ENCODE results near the gene KCNN3. TPM values are rescaled to one million over a fixed set of nuclear protein-coding genes. Genes with fewer than 3 reads are reported as not detected.

Gene KCNN3
- total RNA-seq, 2 experiments from 2014 or later = 0.11 TPM; not detected in 1

GRCh38 chr1:154856049-154856448 is 14.0 kb downstream of the KCNN3 start:
- Mint-ChIP-seq H3K27ac (no peak overlapping the region), H3K27me3 (peaks cover 3% of the 10 kb centered on the region), H3K36me3 (ENCODE audit: low read depth) (no peaks in the 10 kb centered on the region), H3K4me3 (no peak overlapping the region), H3K4me1 (ENCODE audit: low read depth) (peaks cover 25% of the 10 kb centered on the region), H3K9me3 (no peaks in the 10 kb centered on the region)
- ATAC-seq (no peak), DNase-seq (no peak)
- TF ChIP-seq CTCF (IDR thresholded peaks at IDR 0.05) = no peak
- intact Hi-C loops (cut with micrococcal nuclease) = no loop called here
- CTCF ChIA-PET = interaction anchor here (0.9 to 1.4 kb wide), 3 partner anchors 20 to 88 kb away, joined by 3 read pairs; no protein-coding TSS in a partner anchor
- POLR2A ChIA-PET = interaction anchor here (1.3 kb wide), 1 partner anchor 60 kb away, joined by 3 read pairs; no protein-coding TSS in a partner anchor

- H3K9me3 Mint-ChIP-seq = no peaks in the 10 kb centered on the region
- no peak for TF ChIP-seq CTCF (IDR thresholded peaks at IDR 0.05)
- peaks cover 26% of the 10 kb centered on the region for H3K4me1 Mint-ChIP-seq (ENCODE audit: low read depth)
- intact Hi-C loops (cut with micrococcal nuclease) = no loop called here
- no peaks in the 10 kb centered on the region for H3K36me3 Mint-ChIP-seq (ENCODE audit: low read depth)
- no peak overlapping the region for H3K27ac Mint-ChIP-seq
- H3K4me3 Mint-ChIP-seq = no peak overlapping the region
- DNase-seq (no peak), ATAC-seq (no peak)
- POLR2A ChIA-PET = no interaction called here
- CTCF ChIA-PET = interaction anchor here (0.9 to 1.4 kb wide), 3 partner anchors 19 to 87 kb away, joined by 3 read pairs; no protein-coding TSS in a partner anchor
- peaks cover 2% of the 10 kb centered on the region for H3K27me3 Mint-ChIP-seq
These were observed 14.8 kb downstream of the KCNN3 start for GRCh38 chr1:154855186-154855851.

- H3K4me1 Mint-ChIP-seq (ENCODE audit: low read depth) = peaks cover 29% of the 10 kb centered on the region
These were observed 17.2 kb downstream of the KCNN3 start for GRCh38 chr1:154852845-154853244.

GRCh38 chr1:154851392-154852177 is 18.5 kb downstream of the KCNN3 start:
- H3K27ac Mint-ChIP-seq = no peak overlapping the region
- intact Hi-C loops (cut with micrococcal nuclease) = no loop called here
- ATAC-seq = no peak
- H3K9me3 Mint-ChIP-seq = no peaks in the 10 kb centered on the region
- no peaks in the 10 kb centered on the region for H3K36me3 Mint-ChIP-seq (ENCODE audit: low read depth)
- H3K4me1 Mint-ChIP-seq (ENCODE audit: low read depth) = peaks cover 21% of the 10 kb centered on the region
- DNase-seq = no peak
- CTCF ChIA-PET = interaction anchor here (1.3 to 3.6 kb wide), 2 partner anchors 60 to 182 kb away, joined by 3 to 14 read pairs; no protein-coding TSS in a partner anchor
- no peak for TF ChIP-seq CTCF (IDR thresholded peaks at IDR 0.05)
- POLR2A ChIA-PET = interaction anchor here (1.5 kb wide), 1 partner anchor 10 kb away, joined by 4 read pairs; no protein-coding TSS in a partner anchor
- H3K27me3 Mint-ChIP-seq = peaks cover 8% of the 10 kb centered on the region
- no peak overlapping the region for H3K4me3 Mint-ChIP-seq

More at GRCh38 chr1:154852845-154853244, 17.2 kb downstream of the KCNN3 start:
- ChIA-PET CTCF (interaction anchor here (0.7 to 0.9 kb wide), 2 partner anchors 60 to 183 kb away, joined by 3 read pairs; no protein-coding TSS in a partner anchor), POLR2A (interaction anchor here (0.6 to 1.4 kb wide), 2 partner anchors 19 to 223 kb away, joined by 5 read pairs; no protein-coding TSS in a partner anchor)
- Mint-ChIP-seq H3K27ac (no peak overlapping the region), H3K27me3 (peaks cover 5% of the 10 kb centered on the region), H3K4me3 (no peak overlapping the region), H3K36me3 (ENCODE audit: low read depth) (no peaks in the 10 kb centered on the region), H3K9me3 (no peaks in the 10 kb centered on the region)
- ATAC-seq = no peak
- intact Hi-C loops (cut with micrococcal nuclease) = no loop called here
- no peak for TF ChIP-seq CTCF (IDR thresholded peaks at IDR 0.05)
- DNase-seq = no peak

Data from activated CD8-positive, alpha-beta T cell treated with anti-CD3 and anti-CD28 coated beads for 36 hours (primary cell).